Measurements from ENCODE around the gene NTRK2. TPM values are rescaled to one million over a fixed set of nuclear protein-coding genes. Genes with fewer than 3 reads are reported as not detected.

The NTRK2 gene
- polyA plus RNA-seq (2012; ENCODE audit: low read depth, missing spikeins) = 0.67 TPM

- DNase-seq (ENCODE audit: insufficient read length, low spot score) (peak; percentile 31), FAIRE-seq (peak; percentile 76)
- TF ChIP-seq PAX5 (IDR thresholded peaks at IDR 0.05; ENCODE audit: insufficient read depth, low read length, severe bottlenecking) (no peak), TAF1 (IDR thresholded peaks at IDR 0.05; ENCODE audit: low read depth, low read length) (no peak), SPI1 (IDR thresholded peaks at IDR 0.05; ENCODE audit: low read depth, low read length) (no peak), POLR2AphosphoS5 (IDR thresholded peaks at IDR 0.05; ENCODE audit: low read depth, low read length) (no peak), POU2F2 (IDR thresholded peaks at IDR 0.05; ENCODE audit: low read depth, low read length) (no peak), POLR2A (IDR thresholded peaks at IDR 0.05; ENCODE audit: low read depth, low read length) (no peak)
Observed at GRCh38 chr9:84669288-84670137, at the start of gene NTRK2. Gene NTRK2, plus strand, starts transcription at chr9:84669729. Its CDS starts 1,020 bp downstream, at chr9:84670749.

- FAIRE-seq = no peak
- TF ChIP-seq TAF1 (IDR thresholded peaks at IDR 0.05; ENCODE audit: low read depth, low read length) = no peak
- TF ChIP-seq POLR2A (IDR thresholded peaks at IDR 0.05; ENCODE audit: low read depth, low read length) = no peak
- no peak for TF ChIP-seq POU2F2 (IDR thresholded peaks at IDR 0.05; ENCODE audit: low read depth, low read length)
- no peak for TF ChIP-seq SPI1 (IDR thresholded peaks at IDR 0.05; ENCODE audit: low read depth, low read length)
- TF ChIP-seq PAX5 (IDR thresholded peaks at IDR 0.05; ENCODE audit: insufficient read depth, low read length, severe bottlenecking) = no peak
- TF ChIP-seq POLR2AphosphoS5 (IDR thresholded peaks at IDR 0.05; ENCODE audit: low read depth, low read length) = no peak
- no peak for DNase-seq (ENCODE audit: insufficient read length, low spot score)
Observed at GRCh38 chr9:84620338-84620737, 49.2 kb upstream of the NTRK2 start.

DNA sequence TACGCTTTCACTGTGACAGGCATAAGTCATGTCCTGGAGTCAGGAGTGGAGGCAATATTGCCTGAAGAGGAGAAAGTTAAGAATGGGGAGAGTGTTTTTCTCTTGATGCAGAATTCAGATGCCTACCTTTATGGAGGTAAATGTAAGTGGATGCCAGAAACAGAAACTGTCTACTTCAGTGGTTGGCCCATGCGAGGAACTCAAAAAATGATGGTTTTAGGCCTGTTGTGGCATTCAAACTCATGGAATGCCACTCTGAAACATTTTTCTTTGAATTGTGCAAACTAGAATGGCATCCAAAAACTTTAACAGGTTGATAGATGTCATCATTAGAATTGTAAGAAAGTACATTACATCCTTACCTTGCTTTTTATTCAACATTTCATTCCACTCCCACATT lies 47.7 kb upstream of the NTRK2 start:
- TF ChIP-seq POU2F2 (IDR thresholded peaks at IDR 0.05; ENCODE audit: low read depth, low read length) = no peak
- TF ChIP-seq TAF1 (IDR thresholded peaks at IDR 0.05; ENCODE audit: low read depth, low read length) = no peak
- FAIRE-seq (no peak), DNase-seq (ENCODE audit: insufficient read length, low spot score) (no peak)

DNA sequence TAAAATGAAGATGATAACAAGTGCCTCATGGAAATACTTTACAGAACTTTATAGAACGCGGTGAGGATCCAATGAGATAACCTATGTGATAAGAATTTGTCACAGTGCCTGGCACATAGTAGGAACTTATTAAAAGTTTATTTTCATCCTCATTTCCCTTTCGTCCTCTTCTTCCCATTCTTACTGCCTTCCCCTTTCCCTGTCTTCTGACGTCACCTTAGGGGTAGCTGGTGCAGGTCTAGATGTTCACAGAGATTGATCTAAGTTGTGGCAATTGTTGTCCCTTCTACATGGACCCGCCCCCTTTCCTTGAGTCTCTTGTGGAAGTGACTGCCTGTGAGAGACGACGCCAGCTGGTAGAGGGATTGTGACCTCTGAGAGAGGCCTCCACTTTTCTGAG lies 46.5 kb upstream of the NTRK2 start:
- TF ChIP-seq TAF1 (IDR thresholded peaks at IDR 0.05; ENCODE audit: low read depth, low read length) (no peak), PAX5 (IDR thresholded peaks at IDR 0.05; ENCODE audit: insufficient read depth, low read length, severe bottlenecking) (no peak), POLR2A (IDR thresholded peaks at IDR 0.05; ENCODE audit: low read depth, low read length) (no peak)
- FAIRE-seq (no peak), DNase-seq (ENCODE audit: insufficient read length, low spot score) (no peak)

DNA sequence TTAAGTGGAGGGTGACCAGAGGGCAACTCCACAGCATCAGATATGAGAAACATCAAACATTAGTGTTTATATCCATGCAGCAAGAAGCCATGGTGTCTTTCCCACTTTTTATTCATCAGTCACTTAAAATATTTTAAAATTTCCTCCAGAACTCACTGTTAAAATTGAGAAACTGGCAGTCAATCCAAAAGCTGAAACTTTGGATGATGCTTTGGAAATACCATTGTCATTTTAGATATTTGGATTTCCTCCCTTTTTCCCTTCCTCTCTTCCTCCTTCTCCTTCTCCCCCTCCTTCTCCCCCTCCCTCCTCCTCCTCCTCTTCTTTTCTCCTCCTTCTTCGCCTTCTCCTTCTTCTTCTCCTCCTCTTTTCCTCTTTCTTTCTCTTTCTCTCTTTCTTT lies 33.1 kb upstream of the NTRK2 start:
- FAIRE-seq = no peak
- TF ChIP-seq PAX5 (IDR thresholded peaks at IDR 0.05; ENCODE audit: insufficient read depth, low read length, severe bottlenecking) = no peak
- DNase-seq (ENCODE audit: insufficient read length, low spot score) = no peak

DNA sequence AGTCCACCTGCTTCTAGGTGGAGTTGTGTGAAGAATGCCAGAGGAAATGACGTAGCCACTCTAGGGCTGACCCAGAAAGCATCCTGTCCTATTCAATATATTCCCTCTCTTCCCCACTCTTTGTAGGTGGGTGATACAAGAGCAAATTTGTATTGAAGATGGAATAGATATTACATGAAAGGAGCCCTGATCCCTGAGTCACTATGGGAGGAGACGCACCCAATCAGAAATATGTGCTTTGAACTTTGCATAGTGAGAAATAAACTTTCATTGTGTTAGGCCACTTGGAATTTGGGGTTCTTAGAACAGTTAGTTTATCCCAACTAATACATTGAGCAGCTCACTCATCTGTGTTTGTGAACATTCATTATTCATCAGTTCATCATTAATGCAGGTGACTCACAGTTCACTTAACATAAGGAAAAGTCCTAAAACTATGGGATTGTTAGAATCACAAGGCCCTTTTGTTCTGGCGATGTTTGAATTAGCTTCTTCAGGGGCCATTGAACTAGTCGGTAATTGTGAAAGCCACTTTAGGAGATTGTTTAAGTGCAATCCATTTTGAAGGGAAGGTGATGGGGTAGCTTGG lies 26.9 kb upstream of the NTRK2 start:
- TF ChIP-seq POLR2A (IDR thresholded peaks at IDR 0.05; ENCODE audit: low read depth, low read length) (no peak), SPI1 (IDR thresholded peaks at IDR 0.05; ENCODE audit: low read depth, low read length) (no peak), POLR2AphosphoS5 (IDR thresholded peaks at IDR 0.05; ENCODE audit: low read depth, low read length) (no peak), PAX5 (IDR thresholded peaks at IDR 0.05; ENCODE audit: insufficient read depth, low read length, severe bottlenecking) (no peak), TAF1 (IDR thresholded peaks at IDR 0.05; ENCODE audit: low read depth, low read length) (no peak), POU2F2 (IDR thresholded peaks at IDR 0.05; ENCODE audit: low read depth, low read length) (no peak)
- FAIRE-seq (no peak), DNase-seq (ENCODE audit: insufficient read length, low spot score) (no peak)

GRCh38 chr9:84647699-84648098 lies 21.8 kb upstream of the NTRK2 start:
- FAIRE-seq = no peak
- DNase-seq (ENCODE audit: insufficient read length, low spot score) = no peak
- TF ChIP-seq PAX5 (IDR thresholded peaks at IDR 0.05; ENCODE audit: insufficient read depth, low read length, severe bottlenecking) (no peak), POLR2AphosphoS5 (IDR thresholded peaks at IDR 0.05; ENCODE audit: low read depth, low read length) (no peak), POU2F2 (IDR thresholded peaks at IDR 0.05; ENCODE audit: low read depth, low read length) (no peak), TAF1 (IDR thresholded peaks at IDR 0.05; ENCODE audit: low read depth, low read length) (no peak), POLR2A (IDR thresholded peaks at IDR 0.05; ENCODE audit: low read depth, low read length) (no peak), SPI1 (IDR thresholded peaks at IDR 0.05; ENCODE audit: low read depth, low read length) (no peak)

DNA sequence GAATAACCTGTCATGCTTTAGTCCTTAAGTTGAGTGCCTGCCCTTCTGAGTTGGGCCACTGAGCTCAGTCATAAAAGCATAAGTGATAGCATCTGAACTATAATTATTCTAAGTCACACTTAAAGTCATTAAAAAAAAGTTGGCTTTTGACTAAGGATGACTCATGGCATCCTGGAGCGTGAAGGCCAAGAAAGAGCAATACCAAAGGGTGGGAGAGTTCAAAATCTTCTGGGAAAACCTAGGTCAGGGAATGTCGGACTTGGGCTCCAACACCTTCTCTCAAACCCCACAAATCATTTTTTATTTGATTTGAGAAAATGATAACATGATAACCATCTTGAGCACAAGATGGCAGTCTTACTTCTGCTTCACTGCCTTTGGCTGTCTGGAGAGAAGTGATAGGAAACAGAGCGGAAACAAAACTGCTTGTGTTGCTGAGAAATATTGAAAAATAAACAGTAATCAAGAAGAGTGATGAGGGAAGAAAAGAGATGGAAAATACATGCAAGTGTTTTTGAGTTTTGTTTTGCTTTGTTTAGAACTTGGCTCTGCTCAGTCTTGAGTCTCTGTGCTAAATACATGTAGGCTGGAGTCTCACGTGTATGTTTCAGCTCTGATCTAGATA lies 16.9 kb upstream of the NTRK2 start:
- TF ChIP-seq POLR2AphosphoS5 (IDR thresholded peaks at IDR 0.05; ENCODE audit: low read depth, low read length) (no peak), POU2F2 (IDR thresholded peaks at IDR 0.05; ENCODE audit: low read depth, low read length) (no peak), POLR2A (IDR thresholded peaks at IDR 0.05; ENCODE audit: low read depth, low read length) (no peak)
- DNase-seq (ENCODE audit: insufficient read length, low spot score) = no peak
- FAIRE-seq = no peak

DNA sequence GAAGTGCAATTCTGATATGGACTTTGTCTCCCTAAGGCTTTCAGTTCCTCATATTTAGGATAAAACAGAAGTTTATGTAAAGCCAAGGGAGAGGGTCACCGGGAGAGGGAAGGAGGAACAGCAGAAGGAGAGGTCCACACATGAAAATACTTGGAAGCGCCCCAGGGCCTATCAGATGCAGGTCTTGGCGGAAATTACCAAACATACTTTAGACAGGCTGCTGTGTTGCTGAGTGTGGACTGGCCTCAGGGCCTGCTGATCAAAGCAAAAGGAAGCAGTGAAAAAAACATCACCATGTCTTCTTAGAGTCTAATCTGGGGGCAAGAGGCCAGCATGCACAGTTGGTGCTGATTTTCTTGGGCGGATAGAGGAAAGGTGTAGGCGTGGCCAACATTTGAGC lies 14.1 kb upstream of the NTRK2 start:
- no peak for DNase-seq (ENCODE audit: insufficient read length, low spot score)
- TF ChIP-seq POU2F2 (IDR thresholded peaks at IDR 0.05; ENCODE audit: low read depth, low read length) (no peak), POLR2AphosphoS5 (IDR thresholded peaks at IDR 0.05; ENCODE audit: low read depth, low read length) (no peak), SPI1 (IDR thresholded peaks at IDR 0.05; ENCODE audit: low read depth, low read length) (no peak), TAF1 (IDR thresholded peaks at IDR 0.05; ENCODE audit: low read depth, low read length) (no peak), PAX5 (IDR thresholded peaks at IDR 0.05; ENCODE audit: insufficient read depth, low read length, severe bottlenecking) (no peak), POLR2A (IDR thresholded peaks at IDR 0.05; ENCODE audit: low read depth, low read length) (no peak)
- no peak for FAIRE-seq

- TF ChIP-seq PAX5 (IDR thresholded peaks at IDR 0.05; ENCODE audit: insufficient read depth, low read length, severe bottlenecking) = no peak
- TF ChIP-seq SPI1 (IDR thresholded peaks at IDR 0.05; ENCODE audit: low read depth, low read length) = no peak
- no peak for TF ChIP-seq TAF1 (IDR thresholded peaks at IDR 0.05; ENCODE audit: low read depth, low read length)
- TF ChIP-seq POLR2AphosphoS5 (IDR thresholded peaks at IDR 0.05; ENCODE audit: low read depth, low read length) = no peak
- TF ChIP-seq POU2F2 (IDR thresholded peaks at IDR 0.05; ENCODE audit: low read depth, low read length) = no peak
- TF ChIP-seq POLR2A (IDR thresholded peaks at IDR 0.05; ENCODE audit: low read depth, low read length) = no peak
- FAIRE-seq = no peak
- DNase-seq (ENCODE audit: insufficient read length, low spot score) = no peak
Observed at GRCh38 chr9:84659313-84659712, 10.2 kb upstream of the NTRK2 start.

All from GM12891 (cell line).